ENCODE results near the gene LPCAT3.

Gene LPCAT3

GRCh38 chr12:6998715-6999451 lies 19.4 kb downstream of the LPCAT3 start:
- Histone ChIP-seq H3K27me3 (replicated peaks; ENCODE audit: control insufficient read depth, insufficient read depth, low read length) (no peaks in the 10 kb centered on the region), H3K9ac (ENCODE audit: low read length) (no peak overlapping the region), H3K36me3 (ENCODE audit: control insufficient read depth, insufficient read depth, low read length, severe bottlenecking) (peaks cover 54% of the 10 kb centered on the region), H3K4me1 (ENCODE audit: control insufficient read depth, insufficient read depth, low read length) (peaks cover 27% of the 10 kb centered on the region), H3K9me3 (ENCODE audit: control insufficient read depth, low read length) (no peaks in the 10 kb centered on the region), H3K4me3 (ENCODE audit: low read length) (no peak overlapping the region)
- no peak for DNase-seq (ENCODE audit: low read depth)

- Histone ChIP-seq H3K27me3 (replicated peaks; ENCODE audit: control insufficient read depth, insufficient read depth, low read length) (no peaks in the 10 kb centered on the region), H3K9me3 (ENCODE audit: control insufficient read depth, low read length) (no peaks in the 10 kb centered on the region), H3K4me3 (ENCODE audit: low read length) (no peak overlapping the region), H3K36me3 (ENCODE audit: control insufficient read depth, insufficient read depth, low read length, severe bottlenecking) (peaks cover 56% of the 10 kb centered on the region), H3K4me1 (ENCODE audit: control insufficient read depth, insufficient read depth, low read length) (peaks cover 21% of the 10 kb centered on the region), H3K9ac (ENCODE audit: low read length) (no peak overlapping the region)
- DNase-seq (ENCODE audit: low read depth), result peak; percentile 69
Observed at GRCh38 chr12:6996040-6996441, 22.2 kb downstream of the LPCAT3 start.

- Histone ChIP-seq H3K36me3 (ENCODE audit: control insufficient read depth, insufficient read depth, low read length, severe bottlenecking) (peaks cover 51% of the 10 kb centered on the region), H3K4me1 (ENCODE audit: control insufficient read depth, insufficient read depth, low read length) (no peaks in the 10 kb centered on the region), H3K27me3 (replicated peaks; ENCODE audit: control insufficient read depth, insufficient read depth, low read length) (no peaks in the 10 kb centered on the region), H3K9me3 (ENCODE audit: control insufficient read depth, low read length) (no peaks in the 10 kb centered on the region), H3K9ac (ENCODE audit: low read length) (no peak overlapping the region), H3K4me3 (ENCODE audit: low read length) (no peak overlapping the region)
- no peak for DNase-seq (ENCODE audit: low read depth)
Observed at GRCh38 chr12:6987956-6988553, 30.2 kb downstream of the LPCAT3 start.

GRCh38 chr12:6982532-6982931 lies 35.7 kb downstream of the LPCAT3 start:
- Histone ChIP-seq H3K4me1 (ENCODE audit: control insufficient read depth, insufficient read depth, low read length) (peaks cover 12% of the 10 kb centered on the region), H3K36me3 (ENCODE audit: control insufficient read depth, insufficient read depth, low read length, severe bottlenecking) (peaks cover 86% of the 10 kb centered on the region), H3K27me3 (replicated peaks; ENCODE audit: control insufficient read depth, insufficient read depth, low read length) (no peaks in the 10 kb centered on the region), H3K4me3 (ENCODE audit: low read length) (no peak overlapping the region), H3K9me3 (ENCODE audit: control insufficient read depth, low read length) (no peaks in the 10 kb centered on the region), H3K9ac (ENCODE audit: low read length) (no peak overlapping the region)
- DNase-seq (ENCODE audit: low read depth), result no peak

GRCh38 chr12:6981152-6982052 lies 36.9 kb downstream of the LPCAT3 start:
- Histone ChIP-seq H3K27me3 (replicated peaks; ENCODE audit: control insufficient read depth, insufficient read depth, low read length) (no peaks in the 10 kb centered on the region), H3K9me3 (ENCODE audit: control insufficient read depth, low read length) (no peaks in the 10 kb centered on the region), H3K4me1 (ENCODE audit: control insufficient read depth, insufficient read depth, low read length) (peaks cover 12% of the 10 kb centered on the region), H3K36me3 (ENCODE audit: control insufficient read depth, insufficient read depth, low read length, severe bottlenecking) (peaks cover 89% of the 10 kb centered on the region), H3K4me3 (ENCODE audit: low read length) (no peak overlapping the region), H3K9ac (ENCODE audit: low read length) (peak overlapping the region; percentile 18)
- no peak for DNase-seq (ENCODE audit: low read depth)

- Histone ChIP-seq H3K9me3 (ENCODE audit: control insufficient read depth, low read length) (no peaks in the 10 kb centered on the region), H3K27me3 (replicated peaks; ENCODE audit: control insufficient read depth, insufficient read depth, low read length) (no peaks in the 10 kb centered on the region), H3K9ac (ENCODE audit: low read length) (peak overlapping the region; percentile 18), H3K36me3 (ENCODE audit: control insufficient read depth, insufficient read depth, low read length, severe bottlenecking) (peaks cover 89% of the 10 kb centered on the region), H3K4me1 (ENCODE audit: control insufficient read depth, insufficient read depth, low read length) (peaks cover 12% of the 10 kb centered on the region), H3K4me3 (ENCODE audit: low read length) (no peak overlapping the region)
- no peak for DNase-seq (ENCODE audit: low read depth)
Observed at GRCh38 chr12:6980740-6981139, 37.5 kb downstream of the LPCAT3 start.

DNA sequence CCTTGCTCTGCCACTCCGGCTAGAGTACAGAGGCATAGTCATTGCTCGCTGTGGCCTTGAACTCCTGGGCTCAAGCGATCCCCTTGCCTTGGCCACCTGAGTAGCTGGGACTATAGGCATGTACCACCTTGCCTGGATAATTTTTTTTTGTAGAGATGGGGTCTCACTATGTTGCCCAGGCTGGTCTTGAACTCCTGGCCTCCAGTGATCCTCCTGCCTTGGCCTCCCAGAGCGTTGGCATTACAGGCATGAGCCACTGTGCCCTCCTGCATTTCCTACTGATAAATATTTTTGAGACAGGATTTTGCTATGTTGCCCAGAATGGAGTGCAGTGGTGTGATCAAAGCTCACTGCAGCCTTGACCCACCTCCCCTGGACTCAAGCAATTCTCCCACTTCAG lies 38.2 kb downstream of the LPCAT3 start:
- Histone ChIP-seq H3K9me3 (ENCODE audit: control insufficient read depth, low read length) (no peaks in the 10 kb centered on the region), H3K36me3 (ENCODE audit: control insufficient read depth, insufficient read depth, low read length, severe bottlenecking) (peaks cover 93% of the 10 kb centered on the region), H3K4me1 (ENCODE audit: control insufficient read depth, insufficient read depth, low read length) (peaks cover 12% of the 10 kb centered on the region)

DNA sequence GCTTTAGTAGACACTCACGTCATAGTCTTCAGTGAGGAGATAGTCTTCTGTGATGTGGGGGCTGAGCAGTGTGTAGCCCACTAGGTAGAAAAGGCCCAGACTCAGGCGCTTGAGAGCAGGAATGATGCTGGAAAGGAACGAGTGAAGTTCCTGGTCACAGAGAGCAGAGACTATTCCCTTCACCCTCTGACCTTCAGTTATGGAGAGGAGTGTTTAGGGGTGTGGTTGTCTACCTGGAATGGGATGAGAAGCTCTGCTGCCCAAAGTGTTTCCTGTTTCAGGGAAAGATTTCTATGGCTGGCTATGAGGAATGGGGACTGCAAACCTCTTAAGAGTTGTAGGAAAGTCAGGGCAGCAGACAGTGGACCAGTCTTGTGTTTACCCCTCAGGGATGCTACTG lies 38.8 kb downstream of the LPCAT3 start:
- no peak for DNase-seq (ENCODE audit: low read depth)
- H3K4me1 ChIP-seq (ENCODE audit: control insufficient read depth, insufficient read depth, low read length), result peaks cover 12% of the 10 kb centered on the region
- H3K9me3 ChIP-seq (ENCODE audit: control insufficient read depth, low read length), result no peaks in the 10 kb centered on the region
- no peak overlapping the region for H3K4me3 ChIP-seq (ENCODE audit: low read length)
- no peaks in the 10 kb centered on the region for H3K27me3 ChIP-seq (replicated peaks; ENCODE audit: control insufficient read depth, insufficient read depth, low read length)
- no peak overlapping the region for H3K9ac ChIP-seq (ENCODE audit: low read length)
- H3K36me3 ChIP-seq (ENCODE audit: control insufficient read depth, insufficient read depth, low read length, severe bottlenecking), result peaks cover 99% of the 10 kb centered on the region

More for the DNA sequence above, 38.2 kb downstream of the LPCAT3 start:
- Histone ChIP-seq H3K4me3 (ENCODE audit: low read length) (no peak overlapping the region), H3K27me3 (replicated peaks; ENCODE audit: control insufficient read depth, insufficient read depth, low read length) (no peaks in the 10 kb centered on the region), H3K9ac (ENCODE audit: low read length) (peak overlapping the region; percentile 18)
- DNase-seq (ENCODE audit: low read depth), result no peak

DNA sequence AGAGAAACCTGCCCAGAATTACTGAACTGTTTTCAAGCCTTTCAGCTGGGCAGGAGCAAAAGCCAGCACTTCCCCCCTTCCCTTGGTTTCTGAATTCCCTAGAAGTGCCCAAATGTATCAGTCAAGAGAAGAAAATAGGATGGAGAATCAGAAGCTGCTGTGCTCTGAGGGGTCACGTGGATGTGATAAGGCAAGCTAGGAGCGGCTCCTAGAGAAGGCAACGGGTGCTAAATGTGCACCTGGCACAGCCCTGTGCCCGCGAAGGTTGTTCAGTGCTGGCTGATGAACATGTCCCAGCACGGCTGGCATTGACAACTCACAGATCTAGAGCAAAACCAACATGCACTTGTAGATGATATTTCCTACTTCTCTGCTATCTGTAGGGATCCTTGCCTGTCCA lies 39.3 kb downstream of the LPCAT3 start:
- peaks cover 12% of the 10 kb centered on the region for H3K4me1 ChIP-seq (ENCODE audit: control insufficient read depth, insufficient read depth, low read length)

DNA sequence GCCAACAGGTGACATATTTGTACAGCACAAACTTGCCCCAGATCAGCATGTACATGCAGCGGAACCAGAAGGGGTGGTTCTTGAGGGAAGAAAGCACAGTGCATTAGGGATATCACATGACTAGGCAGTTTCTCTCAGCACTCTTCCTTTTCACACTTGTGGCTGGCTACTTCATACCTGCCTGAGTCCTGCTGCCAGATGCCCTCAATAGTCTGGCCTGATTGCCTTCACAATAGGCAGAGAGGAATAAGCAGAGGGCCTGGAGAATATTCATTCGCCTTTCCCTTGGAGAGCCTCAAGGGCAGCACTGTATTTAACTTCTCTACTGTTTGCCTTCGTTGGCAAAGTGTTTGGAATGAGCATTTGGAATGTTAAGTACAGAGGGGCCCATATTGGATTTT lies 39.7 kb downstream of the LPCAT3 start:
- DNase-seq (ENCODE audit: low read depth), result no peak
- Histone ChIP-seq H3K4me1 (ENCODE audit: control insufficient read depth, insufficient read depth, low read length) (peaks cover 12% of the 10 kb centered on the region), H3K9me3 (ENCODE audit: control insufficient read depth, low read length) (no peaks in the 10 kb centered on the region), H3K36me3 (ENCODE audit: control insufficient read depth, insufficient read depth, low read length, severe bottlenecking) (peaks cover 96% of the 10 kb centered on the region), H3K4me3 (ENCODE audit: low read length) (no peak overlapping the region), H3K27me3 (replicated peaks; ENCODE audit: control insufficient read depth, insufficient read depth, low read length) (no peaks in the 10 kb centered on the region), H3K9ac (ENCODE audit: low read length) (no peak overlapping the region)

More for the DNA sequence above, 39.3 kb downstream of the LPCAT3 start:
- Histone ChIP-seq H3K9me3 (ENCODE audit: control insufficient read depth, low read length) (no peaks in the 10 kb centered on the region), H3K9ac (ENCODE audit: low read length) (no peak overlapping the region), H3K4me3 (ENCODE audit: low read length) (no peak overlapping the region), H3K27me3 (replicated peaks; ENCODE audit: control insufficient read depth, insufficient read depth, low read length) (no peaks in the 10 kb centered on the region), H3K36me3 (ENCODE audit: control insufficient read depth, insufficient read depth, low read length, severe bottlenecking) (peaks cover 100% of the 10 kb centered on the region)
- DNase-seq (ENCODE audit: low read depth), result no peak

DNA sequence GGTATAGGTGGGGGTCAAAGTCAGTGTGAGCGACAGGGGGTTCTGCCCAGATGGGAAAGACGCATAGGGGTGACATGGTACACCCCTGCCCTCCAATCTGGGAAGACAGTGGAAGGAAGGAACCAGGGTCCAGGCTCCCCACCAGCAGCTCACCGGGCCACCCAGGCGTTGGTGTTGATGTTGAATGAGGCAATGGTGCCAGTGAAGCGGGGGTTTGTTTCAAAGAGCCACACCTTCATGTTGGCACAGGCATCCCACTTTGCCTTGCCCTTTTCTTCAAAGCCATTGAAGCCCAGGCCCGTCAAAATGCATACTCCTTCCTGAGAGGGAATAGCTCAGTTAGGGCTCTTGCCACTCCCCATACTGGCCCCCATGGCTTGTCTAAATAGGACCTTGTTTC lies 40.1 kb downstream of the LPCAT3 start:
- Histone ChIP-seq H3K9me3 (ENCODE audit: control insufficient read depth, low read length) (no peaks in the 10 kb centered on the region), H3K27me3 (replicated peaks; ENCODE audit: control insufficient read depth, insufficient read depth, low read length) (no peaks in the 10 kb centered on the region), H3K9ac (ENCODE audit: low read length) (no peak overlapping the region), H3K36me3 (ENCODE audit: control insufficient read depth, insufficient read depth, low read length, severe bottlenecking) (peaks cover 92% of the 10 kb centered on the region), H3K4me1 (ENCODE audit: control insufficient read depth, insufficient read depth, low read length) (peaks cover 12% of the 10 kb centered on the region), H3K4me3 (ENCODE audit: low read length) (no peak overlapping the region)
- DNase-seq (ENCODE audit: low read depth), result no peak

Data from adipocyte (in vitro differentiated cells).